H9 (cell line): ENCODE results near the gene TMEM51. TPM values are rescaled to one million over a fixed set of nuclear protein-coding genes. Genes with fewer than 3 reads are reported as not detected.

Experiments used
- DNase-seq: peaks from one replicate; pipeline ENCODE4 v3.0.0-alpha.2; 2017
- H2AFZ ChIP-seq: one replicate; pipeline ENCODE4 v1.6.1; 2013; ENCODE audit warnings: mild to moderate bottlenecking, low read length, control low read depth, moderate library complexity
- H2AK5ac ChIP-seq: 2 replicates; pipeline ENCODE4 v1.6.1; 2013; ENCODE audit warnings: low read length, control low read depth, mixed read lengths; ENCODE audit not compliant: insufficient read length
- H2BK120ac ChIP-seq: one replicate; pipeline ENCODE4 v1.6.1; 2013; ENCODE audit warnings: low read depth, mild to moderate bottlenecking, low read length, control low read depth, inconsistent platforms; ENCODE audit not compliant: poor library complexity, severe bottlenecking
- H2BK12ac ChIP-seq: 2 replicates; pipeline ENCODE4 v1.6.1; 2013; ENCODE audit warnings: low read length, control low read depth, mixed read lengths, low read depth; ENCODE audit not compliant: insufficient read length
- H2BK15ac ChIP-seq: 2 replicates; pipeline ENCODE4 v1.6.1; 2013; ENCODE audit warnings: low read depth, low read length, control low read depth
- H2BK20ac ChIP-seq: one replicate; pipeline ENCODE4 v1.6.1; 2013; ENCODE audit warnings: low read depth, mild to moderate bottlenecking, low read length, control low read depth, inconsistent platforms; ENCODE audit not compliant: poor library complexity, severe bottlenecking
- H2BK5ac ChIP-seq: 2 replicates; pipeline ENCODE4 v1.6.1; 2013; ENCODE audit warnings: low read length, control low read depth, mixed read lengths; ENCODE audit not compliant: insufficient read length
- H3K14ac ChIP-seq: 2 replicates; pipeline ENCODE4 v1.6.1; 2013; ENCODE audit warnings: low read length, control low read depth; ENCODE audit not compliant: insufficient read depth
- H3K18ac ChIP-seq: 2 replicates; pipeline ENCODE4 v1.6.1; 2013; ENCODE audit warnings: low read depth, mild to moderate bottlenecking, mixed read lengths, low read length, control low read depth; ENCODE audit not compliant: insufficient read length
- H3K23ac ChIP-seq: 2 replicates; pipeline ENCODE4 v1.6.1; 2013; ENCODE audit warnings: low read length, control low read depth, mixed read lengths, low read depth; ENCODE audit not compliant: insufficient read length
- H3K23me2 ChIP-seq: 2 replicates; pipeline ENCODE4 v1.6.1; 2013; ENCODE audit warnings: low read depth, mild to moderate bottlenecking, mixed read lengths, low read length, control low read depth; ENCODE audit not compliant: insufficient read length, poor library complexity, severe bottlenecking
- H3K27ac ChIP-seq: 2 replicates; pipeline ENCODE4 v1.5.1; 2013; ENCODE audit warnings: low read length, control low read depth, mixed read lengths, low read depth; ENCODE audit not compliant: insufficient read length
- H3K27me3 ChIP-seq: 2 replicates; pipeline ENCODE4 v1.6.1; 2013; ENCODE audit warnings: low read length, control low read depth, inconsistent platforms; ENCODE audit not compliant: insufficient read depth
- H3K4ac ChIP-seq: 2 replicates; pipeline ENCODE4 v1.6.1; 2013; ENCODE audit warnings: low read depth, mild to moderate bottlenecking, control low read depth, inconsistent platforms, low read length, moderate library complexity
- H3K4me1 ChIP-seq: 2 replicates; pipeline ENCODE4 v1.6.1; 2013; ENCODE audit warnings: low read length, control low read depth, inconsistent platforms; ENCODE audit not compliant: insufficient read depth
- H3K4me2 ChIP-seq: 2 replicates; pipeline ENCODE4 v1.6.1; 2013; ENCODE audit warnings: low read length, control low read depth, mixed read lengths; ENCODE audit not compliant: insufficient read length, insufficient read depth
- H3K56ac ChIP-seq: 2 replicates; pipeline ENCODE4 v1.6.1; 2013; ENCODE audit warnings: low read depth, mild to moderate bottlenecking, mixed read lengths, low read length, control low read depth; ENCODE audit not compliant: insufficient read length
- H3K79me1 ChIP-seq: 2 replicates; pipeline ENCODE4 v1.6.1; 2013; ENCODE audit warnings: low read depth, mild to moderate bottlenecking, moderate library complexity, low read length, control low read depth, inconsistent platforms; ENCODE audit not compliant: insufficient read depth, poor library complexity, severe bottlenecking
- H3K79me2 ChIP-seq: 2 replicates; pipeline ENCODE4 v1.6.1; 2013; ENCODE audit warnings: low read length, control low read depth, inconsistent platforms; ENCODE audit not compliant: insufficient read depth
- H3K9ac ChIP-seq: 2 replicates; pipeline ENCODE4 v1.6.1; 2013; ENCODE audit warnings: low read length, control low read depth, mixed read lengths; ENCODE audit not compliant: insufficient read length; ENCODE audit errors: extremely low read depth
- H3K9me3 ChIP-seq: one replicate; pipeline ENCODE4 v1.6.1; 2013; ENCODE audit warnings: low read depth, low read length, inconsistent platforms; ENCODE audit not compliant: control insufficient read depth
- H3T11ph ChIP-seq: one replicate; pipeline ENCODE4 v1.6.1; 2013; ENCODE audit warnings: mild to moderate bottlenecking, low read length, control low read depth, inconsistent platforms
- H4K20me1 ChIP-seq: one replicate; pipeline ENCODE4 v1.6.1; 2013; ENCODE audit not compliant: control insufficient read depth, insufficient read length, insufficient read depth
- H4K5ac ChIP-seq: 2 replicates; pipeline ENCODE4 v1.6.1; 2013; ENCODE audit warnings: low read depth, mild to moderate bottlenecking, mixed read lengths, low read length, control low read depth; ENCODE audit not compliant: insufficient read length
- H4K8ac ChIP-seq: replicated peaks from 2 replicates; pipeline ENCODE4 v1.6.1; 2013; ENCODE audit warnings: low read length, control low read depth, mixed read lengths, low read depth; ENCODE audit not compliant: insufficient read length
- H4K91ac ChIP-seq: 2 replicates; pipeline ENCODE4 v1.6.1; 2013; ENCODE audit warnings: low read depth, mild to moderate bottlenecking, moderate library complexity, mixed read lengths, low read length, control low read depth; ENCODE audit not compliant: insufficient read length
- H3K27ac Mint-ChIP-seq, 3 experiments: 2 replicates in 2 of 3; 3 replicates in 1 of 3; pipeline ENCODE4 v1.8.0; 2020 to 2021; ENCODE audit warnings: mixed read lengths in 3 of 3, mild to moderate bottlenecking in 1 of 3, moderate library complexity in 1 of 3
- H3K27me3 Mint-ChIP-seq: 2 replicates; pipeline ENCODE4 v1.8.0; 2021; ENCODE audit warnings: low read depth, mild to moderate bottlenecking, moderate library complexity, mixed read lengths
- H3K36me3 Mint-ChIP-seq, 3 experiments: 2 replicates in 2 of 3; 3 replicates in 1 of 3; pipeline ENCODE4 v1.8.0; 2020 to 2021; ENCODE audit warnings: low read depth in 3 of 3, mixed read lengths in 3 of 3; ENCODE audit not compliant: insufficient read depth in 1 of 3
- H3K4me1 Mint-ChIP-seq, 2 experiments: 2 replicates each; pipeline ENCODE4 v1.8.0; 2020; ENCODE audit warnings: mixed read lengths in 2 of 2
- H3K4me3 Mint-ChIP-seq, 2 experiments: 2 replicates in 1 of 2; 3 replicates in 1 of 2; pipeline ENCODE4 v1.8.0; 2020 to 2021; ENCODE audit warnings: mild to moderate bottlenecking in 2 of 2, mixed read lengths in 2 of 2, moderate library complexity in 1 of 2
- H3K9me3 Mint-ChIP-seq, 2 experiments: 2 replicates in 1 of 2; 3 replicates in 1 of 2; pipeline ENCODE4 v1.8.0; 2020; ENCODE audit warnings: mild to moderate bottlenecking in 2 of 2, mixed read lengths in 2 of 2, moderate library complexity in 1 of 2
- WGBS: extraction: QIAGEN DNeasy Blood & Tissue Kit; methylation state at CpG from one replicate; pipeline ENCODE4 v1.1.7; 2013; ENCODE audit warnings: missing lambda C conversion rate, low lambda C conversion rate, mixed read lengths; ENCODE audit not compliant: insufficient read length; ENCODE audit errors: extremely low coverage; 5-methylcytosine and 5-hydroxymethylcytosine counted together
- total RNA-seq: library from RNA; stranded (reverse); gene quantifications from 2 replicates; pipeline ENCODE4 v1.2.1, GENCODE V29; 2021
- TF ChIP-seq, protein P1 (sequence below): fragments of 200-600 bp; sonication (generic); conservative IDR thresholded peaks from 3 replicates; pipeline ENCODE4 v1.8.0; 2021; ENCODE audit warnings: antibody characterized with exemption, mild to moderate bottlenecking

Gene TMEM51
- total RNA-seq, 1 experiment from 2014 or later, result 4.6 TPM

DNA sequence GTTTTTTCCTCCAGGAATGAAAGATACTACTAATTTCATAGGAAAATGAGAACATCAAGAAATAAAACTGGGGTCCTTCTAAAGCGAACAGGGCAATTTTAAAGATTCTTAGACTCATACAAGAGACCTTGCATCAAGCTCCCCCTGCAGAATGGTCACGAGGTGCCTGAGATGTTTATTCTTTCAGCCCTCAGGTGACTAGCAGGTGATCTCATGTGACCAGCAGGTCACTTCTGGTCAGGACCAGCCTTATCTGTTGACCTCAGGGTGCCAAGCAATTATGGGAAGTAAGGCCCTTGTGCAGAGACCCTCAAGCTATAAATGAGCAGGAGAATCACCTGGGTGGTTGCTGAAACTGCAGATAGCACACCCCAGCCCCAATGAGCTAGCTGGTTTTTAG is 20.6 kb upstream of the TMEM51 start:
- Histone ChIP-seq H3K56ac (no peak overlapping the region), H3K14ac (no peak overlapping the region), H3K23me2 (no peaks in the 10 kb centered on the region), H3K18ac (no peak overlapping the region), H4K5ac (no peak overlapping the region), H2BK12ac (no peak overlapping the region), H4K91ac (no peak overlapping the region), H3K27me3 (no peaks in the 10 kb centered on the region), H4K20me1 (no peaks in the 10 kb centered on the region), H3K9ac (no peak overlapping the region), H3K79me2 (no peaks in the 10 kb centered on the region), H2BK15ac (no peak overlapping the region), H3T11ph (no peak overlapping the region), H3K4me1 (no peaks in the 10 kb centered on the region), H2AK5ac (no peak overlapping the region), H3K4ac (no peak overlapping the region), H2AFZ (no peak overlapping the region), H3K79me1 (no peaks in the 10 kb centered on the region), H2BK20ac (no peak overlapping the region), H3K23ac (no peak overlapping the region), H3K27ac (no peak overlapping the region), H4K8ac (no peak overlapping the region), H2BK5ac (no peak overlapping the region), H3K9me3 (no peaks in the 10 kb centered on the region), H2BK120ac (no peak overlapping the region), H3K4me2 (no peak overlapping the region)
- peaks cover 27% of the 10 kb centered on the region for H3K27me3 Mint-ChIP-seq
- TF ChIP-seq, protein P1, sequence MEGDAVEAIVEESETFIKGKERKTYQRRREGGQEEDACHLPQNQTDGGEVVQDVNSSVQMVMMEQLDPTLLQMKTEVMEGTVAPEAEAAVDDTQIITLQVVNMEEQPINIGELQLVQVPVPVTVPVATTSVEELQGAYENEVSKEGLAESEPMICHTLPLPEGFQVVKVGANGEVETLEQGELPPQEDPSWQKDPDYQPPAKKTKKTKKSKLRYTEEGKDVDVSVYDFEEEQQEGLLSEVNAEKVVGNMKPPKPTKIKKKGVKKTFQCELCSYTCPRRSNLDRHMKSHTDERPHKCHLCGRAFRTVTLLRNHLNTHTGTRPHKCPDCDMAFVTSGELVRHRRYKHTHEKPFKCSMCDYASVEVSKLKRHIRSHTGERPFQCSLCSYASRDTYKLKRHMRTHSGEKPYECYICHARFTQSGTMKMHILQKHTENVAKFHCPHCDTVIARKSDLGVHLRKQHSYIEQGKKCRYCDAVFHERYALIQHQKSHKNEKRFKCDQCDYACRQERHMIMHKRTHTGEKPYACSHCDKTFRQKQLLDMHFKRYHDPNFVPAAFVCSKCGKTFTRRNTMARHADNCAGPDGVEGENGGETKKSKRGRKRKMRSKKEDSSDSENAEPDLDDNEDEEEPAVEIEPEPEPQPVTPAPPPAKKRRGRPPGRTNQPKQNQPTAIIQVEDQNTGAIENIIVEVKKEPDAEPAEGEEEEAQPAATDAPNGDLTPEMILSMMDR, result no peak
- H3K4me1 Mint-ChIP-seq, result peaks cover 15 to 18% of the 10 kb centered on the region in 2 experiments
- H3K4me3 Mint-ChIP-seq, result no peak overlapping the region
- WGBS, result no CpG with 5 or more reads among the region's 2 CpGs
- H3K27ac Mint-ChIP-seq, result no peak overlapping the region
- peaks cover 5 to 10% (median 8%) of the 10 kb centered on the region in 3 experiments; a peak in 6 of 7 replicates for H3K36me3 Mint-ChIP-seq
- H3K9me3 Mint-ChIP-seq, result peaks cover 13 to 19% of the 10 kb centered on the region in 2 experiments
- DNase-seq, result no peak
